HG03103 (cell line): ENCODE data around the gene KLF9.

Experiments used
- ATAC-seq: cut with Tn5 transposase; IDR thresholded peaks from one replicate; pipeline ENCODE4 v1.9.1; 2021; ENCODE audit warnings: low read depth; ENCODE audit not compliant: unreplicated experiment

KLF9 gene

DNA sequence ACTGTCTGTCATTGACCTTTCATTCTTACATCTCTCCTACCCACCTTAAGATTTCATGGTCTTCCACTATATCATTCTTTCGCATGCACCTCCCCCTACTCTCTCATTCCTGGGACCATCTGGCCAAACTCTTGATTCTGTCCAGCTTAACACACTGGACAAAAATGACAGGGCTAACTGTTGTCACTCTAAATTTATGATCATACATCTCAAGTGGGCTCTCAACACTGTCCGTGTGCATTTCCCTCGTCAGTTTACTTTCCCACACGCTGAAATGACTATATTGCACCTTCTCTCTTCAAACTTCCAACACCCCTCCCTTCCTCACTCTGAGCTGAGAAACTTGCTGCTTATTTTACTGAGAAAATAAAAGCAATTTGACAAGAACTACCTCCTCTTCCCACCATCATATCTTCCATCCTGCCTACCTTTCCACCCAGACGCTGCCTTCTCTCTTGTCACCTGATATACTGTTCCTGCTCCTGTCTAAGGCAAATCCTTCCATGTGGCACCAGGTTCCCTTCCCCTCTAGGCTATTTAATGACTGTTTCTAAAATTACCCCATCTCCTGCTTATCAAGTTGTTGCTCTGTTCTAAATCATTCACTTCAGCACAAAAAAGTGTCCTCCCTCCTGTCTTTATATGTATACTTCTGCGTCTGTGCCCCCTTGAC, 8.1 kb upstream of the KLF9 start:
- no peak for ATAC-seq

DNA sequence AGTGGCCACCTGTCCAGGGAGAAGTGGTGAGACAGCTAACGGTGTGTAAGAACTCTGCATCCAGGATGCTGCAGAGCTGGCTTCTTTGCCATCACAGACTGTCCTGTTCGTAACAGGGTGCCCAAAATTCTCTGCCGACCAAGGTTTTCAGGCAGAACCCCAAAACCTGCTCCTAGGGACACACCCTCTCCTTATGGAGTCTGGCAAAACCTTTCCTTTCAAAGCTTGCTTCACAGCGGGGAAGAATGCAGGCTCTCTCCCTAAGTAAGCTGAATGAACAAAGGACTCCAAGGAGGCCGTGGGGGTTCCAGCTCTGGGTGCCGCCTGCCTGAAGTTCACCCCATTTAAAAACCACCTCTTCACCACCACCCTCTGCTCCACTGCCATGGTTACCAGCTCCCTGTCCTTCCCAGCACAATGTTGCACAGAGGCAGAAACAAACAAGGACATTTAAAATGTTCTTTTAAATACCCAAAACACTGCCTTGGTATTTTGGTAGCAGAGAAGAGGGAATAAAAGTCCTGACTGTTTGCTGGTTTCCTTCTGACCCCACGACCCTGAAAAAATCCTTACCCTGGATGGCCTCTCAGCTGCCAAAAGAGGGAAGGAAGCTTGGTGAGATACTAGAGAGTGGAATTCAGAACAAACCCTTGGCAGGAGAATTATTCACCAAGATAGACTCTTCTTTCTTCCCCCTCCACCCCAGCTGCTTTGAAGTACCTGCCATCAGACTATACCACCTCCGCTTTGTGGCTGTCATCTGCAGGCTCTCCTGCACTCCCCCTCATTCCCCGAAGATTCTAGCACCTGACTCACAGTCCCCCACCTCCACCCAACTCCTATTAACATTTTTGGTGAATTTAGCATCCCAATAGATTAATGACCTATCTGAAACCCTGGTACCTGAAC, 7.1 kb upstream of the KLF9 start:
- ATAC-seq, result no peak

DNA sequence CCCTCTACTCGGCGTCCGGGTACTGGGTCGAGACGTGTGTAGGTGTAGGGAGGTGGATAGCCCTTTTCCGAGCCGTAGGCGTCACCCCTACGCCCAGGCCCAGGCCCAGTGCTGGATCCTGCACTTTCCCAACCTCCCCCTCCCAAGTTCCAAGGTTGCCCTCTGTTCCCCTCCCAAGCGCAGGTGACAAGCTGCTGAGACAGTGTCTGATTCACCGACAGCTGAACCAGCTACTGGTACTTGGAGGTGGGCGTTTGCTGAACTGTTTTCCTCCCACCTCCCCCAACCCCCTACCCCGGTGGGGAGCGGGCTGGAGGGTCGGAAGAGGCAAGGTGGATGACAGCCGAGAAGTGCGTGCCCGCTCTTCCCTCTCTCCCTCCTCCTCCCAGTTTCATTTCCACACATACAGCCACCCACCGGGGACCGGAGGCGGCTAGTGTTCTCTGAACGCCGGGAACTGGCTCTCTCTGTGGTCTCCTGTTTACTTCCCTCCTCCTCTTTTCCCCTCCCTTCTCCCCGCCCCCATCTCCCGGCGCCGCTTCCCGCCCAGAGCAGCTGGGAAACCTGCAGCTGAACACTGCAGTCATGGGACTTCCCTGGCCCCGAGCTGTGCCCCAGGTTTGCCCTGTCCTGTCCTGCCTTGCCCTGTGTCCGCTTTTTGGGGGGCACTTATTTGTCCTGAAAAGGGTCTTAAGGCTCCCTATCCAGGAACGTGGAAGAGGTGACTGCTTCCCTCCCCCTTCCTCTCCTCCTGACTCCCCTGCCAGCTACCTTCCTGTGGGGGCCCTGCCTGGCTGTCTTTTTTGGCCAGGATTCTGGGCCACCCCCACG, 6.2 kb upstream of the KLF9 start:
- ATAC-seq, result peak; percentile 0

DNA sequence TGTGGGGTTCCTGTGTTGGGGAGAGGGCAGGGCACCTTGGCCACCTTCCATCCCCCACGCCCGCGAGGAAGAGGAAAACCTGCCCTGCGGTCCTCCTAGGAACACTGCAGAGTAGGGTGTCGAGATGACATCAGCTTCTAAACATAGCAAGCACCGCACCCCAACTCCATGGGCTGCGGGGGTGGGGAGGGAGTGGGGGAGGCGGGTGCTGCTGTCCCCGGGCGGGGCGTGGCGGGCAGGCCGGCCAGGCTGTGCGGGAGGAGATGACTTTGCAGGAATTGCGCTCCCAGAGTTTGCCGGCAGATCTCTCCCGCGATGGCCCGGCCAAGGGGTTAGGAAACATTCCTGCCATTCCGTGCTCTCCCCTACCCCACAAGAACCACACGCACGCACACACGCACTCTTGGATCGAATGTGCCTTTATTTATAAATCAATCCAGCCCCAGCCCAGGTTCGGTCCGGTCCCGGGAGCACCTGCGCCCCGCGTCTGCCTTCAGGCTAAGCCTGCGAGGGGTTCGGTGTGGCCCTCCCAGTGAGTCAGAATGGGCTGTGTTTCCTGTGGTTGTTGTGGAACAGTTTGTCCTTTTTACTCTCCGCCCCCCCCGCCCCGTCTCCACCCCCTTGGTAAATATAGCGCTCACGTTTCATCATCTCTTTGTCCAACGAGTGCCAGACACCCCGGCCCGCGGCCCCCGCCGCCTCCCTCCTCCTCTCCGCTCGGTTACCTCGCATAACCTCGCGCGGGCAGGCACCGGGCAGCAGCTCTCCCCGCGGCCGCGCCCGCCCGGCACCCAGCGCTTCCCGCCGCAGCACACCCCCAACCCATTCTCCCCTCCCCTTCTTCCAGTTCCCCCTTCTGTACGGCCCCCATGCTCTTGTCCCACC, 5.3 kb upstream of the KLF9 start:
- peak; percentile 33 for ATAC-seq

DNA sequence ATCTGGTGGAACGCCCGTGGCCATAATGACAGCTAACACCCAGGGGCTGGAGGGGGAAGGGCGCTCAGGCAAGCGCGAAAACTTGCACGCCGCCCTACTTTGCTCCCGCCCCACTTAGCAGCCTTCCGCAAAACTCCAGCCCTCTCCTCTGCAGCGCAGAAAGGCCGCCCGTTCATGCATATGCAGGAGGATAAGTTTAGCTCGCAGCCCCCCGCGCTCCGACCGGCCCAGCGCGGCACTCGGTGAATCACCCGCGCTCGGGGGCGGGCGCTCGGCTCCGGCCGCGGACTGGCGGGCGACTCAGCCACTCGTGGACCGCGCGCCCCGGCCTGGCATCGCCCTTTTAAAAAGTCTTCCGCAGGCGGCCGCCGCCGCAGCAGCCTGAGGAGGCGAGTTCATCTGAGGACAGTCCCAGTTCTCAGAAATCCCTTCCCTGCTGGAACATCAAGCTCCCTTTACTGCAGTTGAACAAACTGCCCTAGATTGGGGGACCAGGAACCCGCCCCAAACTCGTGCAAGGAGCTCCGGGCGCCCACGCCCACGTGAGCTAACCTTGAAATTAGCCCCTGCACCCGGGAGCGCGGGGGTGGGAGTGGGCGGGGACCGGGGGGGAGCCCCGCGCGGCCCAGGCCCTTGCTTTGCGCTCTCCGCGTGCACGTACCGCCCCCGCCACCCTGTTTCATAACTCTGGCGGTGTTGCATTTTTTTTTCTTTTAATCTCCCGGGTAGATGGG, 4.5 kb upstream of the KLF9 start:
- ATAC-seq, result peak; percentile 41

DNA sequence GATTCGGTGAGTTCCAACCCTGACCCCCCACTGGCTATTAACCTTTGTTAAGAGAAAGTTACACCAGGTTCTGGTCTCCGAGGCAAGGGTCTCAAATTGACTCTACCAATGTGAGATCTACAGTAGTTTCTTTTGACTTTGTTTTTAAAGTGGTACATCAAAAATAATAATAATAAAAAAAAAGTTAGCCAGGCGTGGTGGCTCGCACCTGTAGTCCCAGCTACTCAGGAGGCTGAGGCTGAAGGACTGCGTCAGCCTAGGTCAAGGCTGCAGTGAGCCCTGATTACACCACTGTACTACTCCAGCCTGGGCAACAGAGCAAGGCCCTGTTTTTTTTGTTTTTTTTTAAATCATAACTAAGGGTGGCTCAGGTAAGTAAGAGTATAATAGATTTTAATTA, 1.0 kb upstream of the KLF9 start:
- no peak for ATAC-seq

DNA sequence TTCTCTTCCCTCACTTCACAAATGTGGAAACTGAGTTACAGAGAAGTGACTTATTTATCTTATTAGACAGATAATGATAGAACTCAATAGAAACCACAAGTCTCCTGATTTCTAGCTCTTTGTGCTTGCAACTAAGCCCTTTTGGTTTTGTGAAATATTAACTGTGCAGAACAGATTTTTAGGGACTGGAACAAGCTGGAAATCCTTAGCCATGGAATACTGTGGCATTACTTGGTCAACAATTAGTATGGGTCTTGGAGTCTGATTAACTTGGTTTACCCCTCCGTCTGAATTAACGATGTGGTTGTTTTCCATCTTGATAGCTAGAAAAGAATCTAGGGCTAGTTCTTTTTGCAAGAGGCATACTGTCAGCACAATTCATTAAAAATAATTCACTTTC, 584 bp upstream of the KLF9 start:
- ATAC-seq, result no peak

DNA sequence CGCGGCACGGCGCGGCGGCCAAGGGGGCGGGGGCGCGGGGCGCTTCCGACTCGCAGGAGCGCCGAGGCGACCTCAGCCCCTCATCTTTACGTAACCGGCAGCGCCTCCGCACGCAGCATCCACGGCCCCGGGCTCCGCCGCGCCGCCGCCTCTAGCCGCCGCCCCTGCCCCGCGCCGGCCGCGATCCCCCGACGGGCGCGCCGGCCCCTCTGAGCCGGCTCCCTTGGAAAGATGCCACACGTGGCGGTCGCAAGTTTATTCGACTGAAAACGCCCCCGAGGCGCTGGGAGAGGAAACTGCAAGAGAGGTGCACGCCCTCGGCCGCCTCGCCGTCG, 1.0 kb downstream of the KLF9 start:
- peak; percentile 17 for ATAC-seq

DNA sequence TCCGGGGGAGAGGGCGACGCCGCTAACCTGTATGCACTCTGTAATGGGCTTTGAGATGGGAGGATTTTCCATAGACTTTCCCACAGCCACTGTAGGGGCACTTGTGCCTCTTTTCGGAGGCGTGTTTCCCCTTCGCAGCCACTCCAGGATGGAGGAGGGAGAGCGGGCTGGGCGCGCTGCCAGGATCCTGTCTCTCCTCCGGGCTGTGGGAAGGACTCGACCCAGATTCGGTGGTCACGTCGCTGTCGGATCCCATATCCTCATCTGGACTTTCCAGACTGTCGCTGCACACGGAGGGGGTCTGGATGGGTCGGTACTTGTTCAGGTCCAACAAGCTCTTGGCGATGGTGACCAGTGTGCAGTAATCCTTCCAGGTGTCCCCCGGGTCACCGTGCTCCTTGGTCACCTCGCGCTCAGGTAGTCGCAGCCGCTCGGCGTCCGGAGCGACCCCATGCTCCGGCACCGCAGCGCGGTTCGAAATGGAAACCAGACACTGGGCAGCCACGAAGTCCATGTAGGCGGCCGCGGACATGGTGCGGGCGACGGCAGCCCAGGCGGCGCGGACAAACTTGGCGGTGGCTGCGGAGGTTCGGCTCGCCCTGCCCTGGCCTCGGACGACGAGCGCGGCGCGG, 1.5 kb downstream of the KLF9 start:
- ATAC-seq, result no peak

DNA sequence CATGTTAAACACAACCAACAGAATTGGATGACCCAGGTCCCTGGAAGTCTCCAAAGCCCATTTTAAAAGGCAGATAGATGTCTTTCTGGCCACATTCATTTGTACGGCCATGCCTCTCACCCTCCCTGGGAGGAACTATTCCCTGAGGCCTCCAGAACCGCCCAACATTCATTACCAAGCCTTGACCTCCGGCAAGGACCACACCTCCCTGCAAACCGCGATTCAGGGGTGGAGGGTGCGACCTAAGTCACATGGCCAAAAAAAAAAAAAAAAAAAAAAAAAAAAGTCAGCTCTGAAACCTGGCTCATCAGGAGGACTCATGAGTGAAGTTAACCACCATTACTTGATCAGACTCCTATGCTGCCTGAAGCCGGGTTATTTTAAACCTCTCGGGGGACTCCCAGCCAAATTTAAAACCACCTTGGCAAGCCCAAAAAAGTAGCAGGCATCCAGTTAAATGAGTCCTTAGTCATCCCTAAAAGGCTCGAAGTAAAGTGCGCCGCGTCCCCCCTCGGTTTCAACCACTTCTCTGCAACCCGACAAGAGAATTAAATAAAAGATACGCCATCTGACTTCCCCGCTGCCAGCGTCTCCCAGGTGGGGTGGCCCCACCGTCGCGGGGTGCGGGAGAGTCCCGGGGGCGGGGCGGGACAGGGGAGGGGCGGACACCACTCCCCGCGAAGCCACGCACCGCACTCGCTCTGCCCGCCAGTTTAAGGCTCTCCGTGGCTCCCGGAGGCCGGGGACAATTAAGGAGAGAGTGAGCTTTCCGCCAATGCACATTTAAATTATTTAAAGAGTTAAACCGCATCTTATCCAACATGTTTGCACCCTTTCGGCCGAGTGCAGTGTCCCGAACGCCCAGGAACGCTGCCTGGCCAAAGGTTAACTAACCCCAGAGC, 2.3 kb downstream of the KLF9 start:
- no peak for ATAC-seq

DNA sequence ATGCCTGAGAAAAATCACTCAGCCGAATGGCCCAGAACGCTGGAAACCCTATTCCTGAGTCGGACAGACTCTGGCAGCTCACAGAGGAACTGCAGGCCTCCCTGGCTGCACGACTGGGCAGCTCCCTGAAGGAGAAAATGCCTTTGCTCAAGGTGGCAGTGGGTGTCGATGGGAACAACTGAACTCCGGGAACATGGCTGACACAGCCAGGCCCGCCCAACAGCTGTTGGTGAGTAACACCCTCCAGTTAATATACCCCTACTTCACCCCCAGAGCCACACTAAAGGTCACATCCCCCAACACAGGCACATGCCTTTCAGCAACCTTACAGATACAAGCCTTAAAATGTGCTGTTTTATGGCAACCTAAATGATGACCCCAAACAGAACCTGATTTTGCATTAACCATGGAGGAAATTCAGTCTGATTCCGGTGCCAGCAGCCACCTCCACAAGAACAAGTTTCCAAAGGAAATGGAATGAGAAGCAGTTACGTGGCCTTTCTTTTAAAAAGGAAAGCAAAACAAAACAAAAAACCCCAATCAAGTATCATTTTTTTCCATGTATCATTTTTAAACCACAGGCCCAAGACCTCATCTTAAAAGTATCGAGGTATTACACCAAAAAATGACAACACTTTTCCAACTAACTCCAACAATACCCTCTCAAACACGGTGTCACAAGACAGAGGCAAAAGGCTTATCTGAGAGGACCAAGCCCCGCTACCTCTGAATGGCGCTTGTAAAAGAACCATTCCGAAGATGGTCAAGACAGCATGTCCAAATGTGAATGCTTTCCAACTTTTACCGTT, 3.1 kb downstream of the KLF9 start:
- no peak for ATAC-seq

DNA sequence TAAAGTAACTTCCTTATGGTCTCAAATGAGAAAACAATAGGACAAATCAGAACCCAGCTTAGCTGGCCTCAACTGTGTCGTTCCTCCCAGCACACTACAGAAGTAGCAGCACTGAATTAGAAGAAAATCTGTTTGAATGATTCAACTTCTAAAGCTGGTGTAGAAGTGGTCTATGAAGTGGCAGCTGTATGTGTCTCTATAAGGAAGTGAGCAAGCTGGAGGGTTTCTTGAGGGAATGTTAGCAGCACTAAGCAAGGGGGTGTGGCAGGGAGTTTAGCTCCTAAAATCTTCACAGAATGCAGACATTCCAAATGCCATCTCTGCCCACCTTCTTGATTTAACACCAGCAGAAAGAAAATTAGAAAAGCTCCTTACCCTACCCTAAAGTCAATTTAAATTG, 4.1 kb downstream of the KLF9 start:
- no peak for ATAC-seq

DNA sequence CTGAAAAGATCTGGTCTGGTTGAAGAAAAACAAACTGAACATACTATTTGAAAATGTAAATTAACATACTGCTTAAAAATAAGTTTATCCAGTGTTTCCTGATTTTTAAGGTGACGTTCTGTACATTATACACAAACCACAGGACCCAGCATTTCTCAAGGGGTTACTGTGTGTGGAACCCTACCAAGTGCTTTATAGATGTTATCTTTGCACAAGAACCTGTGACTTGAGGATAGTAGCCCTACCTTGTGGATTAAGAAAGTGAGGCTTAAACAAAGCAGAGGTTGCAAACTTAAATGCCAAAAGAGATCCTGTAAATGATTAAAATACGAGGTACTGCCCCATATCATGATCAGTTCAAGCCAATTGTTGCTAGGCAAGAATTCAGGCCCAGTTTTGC, 4.7 kb downstream of the KLF9 start:
- ATAC-seq, result no peak

DNA sequence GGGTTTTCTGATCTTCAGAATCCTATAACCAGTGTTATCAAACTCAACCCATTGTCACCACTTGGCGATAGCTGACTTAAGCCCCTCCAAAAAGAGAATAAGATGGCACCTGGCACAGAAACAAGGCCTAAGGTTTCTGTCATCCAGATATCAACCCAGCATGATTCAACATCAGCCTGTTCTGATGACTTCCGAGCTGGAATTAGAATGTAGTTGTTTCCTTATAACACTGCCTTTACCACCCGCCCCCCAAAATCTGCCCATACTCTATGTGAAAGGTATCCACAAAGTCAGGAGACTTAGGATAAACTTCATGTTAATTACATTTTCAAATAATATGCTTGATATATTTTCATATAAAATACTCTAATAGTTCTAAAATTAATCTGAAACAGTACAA, 5.2 kb downstream of the KLF9 start:
- ATAC-seq, result no peak

DNA sequence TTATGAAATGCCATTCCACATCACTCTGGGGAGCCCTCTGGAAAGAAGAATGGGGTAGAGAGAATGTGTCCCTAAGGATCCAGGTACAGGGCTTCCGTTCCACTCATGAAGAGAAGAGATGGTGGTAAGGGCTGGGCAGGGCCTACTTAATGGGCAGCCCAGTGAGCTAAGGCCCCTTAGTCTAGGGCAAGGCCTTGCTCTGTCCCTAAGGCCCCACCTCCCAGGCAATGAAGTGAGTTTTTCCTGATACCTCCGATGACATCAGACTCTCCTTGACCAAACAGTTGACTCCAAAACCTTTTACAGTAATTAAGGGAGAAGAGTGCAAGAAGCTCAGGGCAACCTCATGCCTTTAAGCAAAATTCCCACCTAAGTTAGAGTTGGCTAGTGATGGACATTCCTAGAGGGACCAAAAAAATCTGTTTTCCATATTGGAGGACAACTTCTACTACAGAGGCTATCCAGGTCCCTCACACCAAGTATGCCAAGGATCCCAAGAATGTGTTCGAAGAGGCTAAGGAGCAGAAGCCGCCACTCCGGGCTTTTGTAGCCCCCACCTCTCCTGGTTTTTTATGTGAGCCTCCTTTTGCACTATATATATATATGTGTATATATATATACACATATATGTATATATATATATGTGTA, 5.9 kb downstream of the KLF9 start:
- no peak for ATAC-seq

DNA sequence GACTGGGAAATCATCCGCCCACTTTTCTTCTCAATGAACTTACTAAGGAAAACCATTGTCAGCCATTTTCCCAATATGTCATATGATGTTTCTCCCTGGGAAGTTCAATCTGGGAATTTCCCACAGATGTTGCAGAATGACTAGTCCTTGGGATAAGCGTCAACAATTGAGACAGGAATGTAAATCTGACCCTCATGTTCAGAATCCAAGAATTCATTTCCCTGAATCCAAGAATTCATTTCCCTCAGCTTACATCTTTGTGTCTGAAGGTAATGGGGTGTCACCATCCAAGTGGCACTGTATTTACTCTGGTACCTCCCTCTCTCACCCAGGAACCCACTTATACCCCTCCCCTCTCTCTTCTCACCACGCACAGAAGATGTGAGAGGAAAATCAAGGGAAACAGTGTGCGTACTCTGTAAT, 7.4 kb downstream of the KLF9 start:
- ATAC-seq, result no peak

DNA sequence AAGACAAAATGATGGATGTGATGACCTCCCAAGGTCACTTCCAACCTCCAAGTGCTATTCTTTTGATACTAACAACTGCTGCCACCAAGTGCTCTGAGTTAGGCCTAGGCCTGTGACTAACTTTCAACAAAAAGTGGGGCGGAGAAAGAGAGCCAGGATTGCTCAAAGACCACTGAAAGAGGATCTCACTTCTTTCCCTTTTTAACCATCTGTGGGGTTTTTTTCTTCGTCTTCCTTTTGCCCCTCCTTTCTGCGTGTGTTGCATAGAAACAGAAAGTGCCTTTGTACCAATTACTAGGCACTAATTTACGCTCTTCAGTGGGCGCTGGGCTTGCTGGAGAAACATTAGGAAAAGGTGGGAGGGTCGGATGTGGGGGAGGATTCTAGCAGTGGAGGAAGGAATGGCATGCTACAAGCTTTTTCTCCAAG, 8.0 kb downstream of the KLF9 start:
- peak; percentile 77 for ATAC-seq
